OCI-LY3 (cell line): ENCODE results near the gene CACNB1.

ENCODE experiments used
- CTCF ChIP-seq: fragments of 200-600, 300-600 bp; sonication (generic); IDR thresholded peaks from 2 replicates; pipeline ENCODE4 v1.5.1; 2014; ENCODE audit warnings: antibody characterized with exemption, low read length, low read depth
- EZH2phosphoT487 ChIP-seq: fragments of 200-600 bp; shearing (Covaris generic); IDR thresholded peaks from 2 replicates; pipeline ENCODE4 v1.6.1; 2018; ENCODE audit warnings: antibody characterized with exemption, mixed run types, low read depth

- TF ChIP-seq CTCF (no peak), EZH2phosphoT487 (no peak)
Observed at GRCh38 chr17:39144416-39144840, 53.0 kb downstream of the CACNB1 start.
